Measurements from ENCODE around the gene TBCD.
"Not testable (repeated sequence)": the region's sequence is repeated elsewhere in the genome, so short reads cannot be mapped to it uniquely, and the experiment has no call there.

TBCD gene

DNA sequence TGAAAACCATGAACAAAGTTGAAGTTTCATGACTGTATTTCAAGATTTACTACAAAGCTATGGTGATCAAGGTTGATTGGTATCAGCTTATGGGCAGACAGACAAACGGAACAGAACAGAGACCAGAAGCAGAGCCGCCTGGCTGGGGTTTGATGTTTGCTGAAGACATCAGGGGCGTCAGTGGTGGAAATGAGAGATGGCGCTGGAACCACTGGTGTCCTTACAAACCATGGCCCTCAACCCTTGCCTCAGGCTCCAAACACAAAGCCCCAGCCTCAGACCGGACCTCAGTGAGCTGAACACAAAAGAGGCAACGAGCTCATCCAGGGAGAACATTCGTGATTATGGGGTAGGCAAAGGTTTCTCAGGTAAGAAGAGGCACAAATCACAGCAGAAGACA lies 214.6 kb downstream of the TBCD start:
- in situ Hi-C loops (cut with MboI; ENCODE audit: low sequenced_read_pairs, unreplicated experiment): no loop called here
- TF ChIP-seq, protein P1, sequence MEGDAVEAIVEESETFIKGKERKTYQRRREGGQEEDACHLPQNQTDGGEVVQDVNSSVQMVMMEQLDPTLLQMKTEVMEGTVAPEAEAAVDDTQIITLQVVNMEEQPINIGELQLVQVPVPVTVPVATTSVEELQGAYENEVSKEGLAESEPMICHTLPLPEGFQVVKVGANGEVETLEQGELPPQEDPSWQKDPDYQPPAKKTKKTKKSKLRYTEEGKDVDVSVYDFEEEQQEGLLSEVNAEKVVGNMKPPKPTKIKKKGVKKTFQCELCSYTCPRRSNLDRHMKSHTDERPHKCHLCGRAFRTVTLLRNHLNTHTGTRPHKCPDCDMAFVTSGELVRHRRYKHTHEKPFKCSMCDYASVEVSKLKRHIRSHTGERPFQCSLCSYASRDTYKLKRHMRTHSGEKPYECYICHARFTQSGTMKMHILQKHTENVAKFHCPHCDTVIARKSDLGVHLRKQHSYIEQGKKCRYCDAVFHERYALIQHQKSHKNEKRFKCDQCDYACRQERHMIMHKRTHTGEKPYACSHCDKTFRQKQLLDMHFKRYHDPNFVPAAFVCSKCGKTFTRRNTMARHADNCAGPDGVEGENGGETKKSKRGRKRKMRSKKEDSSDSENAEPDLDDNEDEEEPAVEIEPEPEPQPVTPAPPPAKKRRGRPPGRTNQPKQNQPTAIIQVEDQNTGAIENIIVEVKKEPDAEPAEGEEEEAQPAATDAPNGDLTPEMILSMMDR (IDR thresholded peaks at IDR 0.05; ENCODE audit: borderline replicate concordance, control extremely low read depth, extremely low read depth, insufficient read depth, missing control alignments): no peak
- DNase-seq (ENCODE audit: low spot score): no peak

DNA sequence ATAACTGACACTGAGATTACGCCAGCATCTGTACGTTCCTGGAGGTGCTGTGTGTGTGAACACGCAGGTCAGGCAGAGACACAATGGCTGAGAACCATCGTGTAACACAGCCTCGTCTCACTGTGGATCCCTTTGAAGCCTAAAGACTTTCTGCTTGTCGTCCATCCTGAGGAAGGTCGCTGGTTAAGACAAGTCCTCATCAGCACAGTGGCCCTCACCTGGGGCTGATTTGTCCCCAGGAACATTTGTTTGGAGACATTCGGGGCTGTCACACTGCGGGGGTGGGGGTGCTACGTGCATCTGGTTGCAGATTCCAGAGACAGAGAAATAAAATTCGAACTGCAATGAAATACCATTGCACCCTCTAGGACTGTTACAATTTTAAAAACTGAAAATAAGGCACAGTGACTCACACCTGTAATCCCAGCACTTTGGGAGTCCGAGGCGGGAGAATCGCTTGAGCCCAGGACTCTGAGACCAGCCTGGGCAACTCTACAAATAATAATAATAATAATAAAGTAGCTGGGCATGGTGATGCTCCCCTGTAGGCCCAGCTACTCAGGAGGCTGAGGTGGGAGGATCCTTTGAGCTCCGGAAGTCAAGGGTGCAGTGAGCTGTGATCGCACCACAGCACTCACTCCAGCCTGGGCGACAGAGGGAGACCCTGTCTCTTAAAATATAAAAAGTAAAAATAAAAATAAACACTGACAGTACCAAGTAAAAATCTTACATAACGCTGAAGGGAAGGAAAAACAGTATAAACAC lies 215.6 kb downstream of the TBCD start:
- no peak for DNase-seq (ENCODE audit: low spot score)
- in situ Hi-C loops (cut with MboI; ENCODE audit: low sequenced_read_pairs, unreplicated experiment): no loop called here
- TF ChIP-seq, protein P1 (IDR thresholded peaks at IDR 0.05; ENCODE audit: borderline replicate concordance, control extremely low read depth, extremely low read depth, insufficient read depth, missing control alignments): no peak

DNA sequence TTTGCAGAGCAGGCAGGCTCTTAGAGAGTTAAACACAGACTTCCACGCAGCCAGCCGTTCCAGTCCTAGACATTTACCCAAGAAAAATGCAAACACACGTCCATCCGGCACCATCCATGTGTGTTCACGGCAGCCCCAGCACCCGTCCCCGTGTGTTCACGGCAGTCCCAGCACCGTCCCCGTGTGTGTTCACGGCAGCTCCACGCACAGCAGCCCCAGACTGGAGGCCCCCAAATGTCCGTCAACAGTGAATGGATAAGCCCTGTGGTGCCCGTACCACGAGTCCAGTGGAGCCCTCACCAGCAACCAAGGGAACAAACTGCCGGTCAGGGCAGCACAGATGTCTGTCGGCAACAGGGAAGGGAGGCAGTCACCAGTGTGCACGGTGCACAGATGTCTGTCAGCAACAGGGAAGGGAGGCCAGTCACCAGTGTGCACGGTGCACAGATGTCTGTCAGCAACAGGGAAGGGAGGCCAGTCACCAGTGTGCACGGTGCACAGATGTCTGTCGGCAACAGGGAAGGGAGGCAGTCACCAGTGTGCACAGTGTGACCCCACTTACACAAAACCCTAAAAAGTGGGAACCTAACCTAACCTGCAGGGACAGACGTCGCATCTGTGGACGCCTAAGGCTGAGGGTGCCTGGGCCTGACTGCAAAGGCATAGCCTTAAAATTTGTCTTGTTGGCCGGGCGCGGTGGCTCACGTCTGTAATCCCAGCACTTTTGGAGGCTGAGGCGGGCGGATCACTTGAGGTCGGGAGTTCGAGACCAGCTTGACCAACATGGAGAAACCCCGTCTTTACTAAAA lies 216.4 kb downstream of the TBCD start:
- in situ Hi-C loops (cut with MboI; ENCODE audit: low sequenced_read_pairs, unreplicated experiment); DNase-seq (ENCODE audit: low spot score): not testable (repeated sequence)

DNA sequence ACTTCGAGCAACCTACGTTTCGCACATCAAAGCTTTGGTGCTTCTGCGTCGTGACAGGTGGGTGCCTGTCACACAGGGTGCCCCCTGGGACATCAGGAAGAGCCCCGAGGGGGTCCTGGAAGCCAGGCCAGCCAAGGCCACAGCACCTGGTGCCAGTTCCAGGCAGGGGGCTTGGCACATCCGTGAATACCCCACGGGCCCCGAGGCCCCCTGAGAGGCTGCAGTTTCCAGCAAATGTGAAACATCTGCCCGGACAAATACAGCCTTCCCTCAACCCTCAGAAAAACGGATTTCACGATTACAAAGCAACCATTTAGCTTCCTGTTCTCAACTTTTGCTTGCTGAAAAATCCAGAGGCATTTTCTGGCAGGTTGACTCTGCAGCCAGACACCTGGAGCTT lies 218.2 kb downstream of the TBCD start:
- in situ Hi-C loops (cut with MboI; ENCODE audit: low sequenced_read_pairs, unreplicated experiment): no loop called here
- TF ChIP-seq, protein P1 (IDR thresholded peaks at IDR 0.05; ENCODE audit: borderline replicate concordance, control extremely low read depth, extremely low read depth, insufficient read depth, missing control alignments): no peak
- no peak for DNase-seq (ENCODE audit: low spot score)

DNA sequence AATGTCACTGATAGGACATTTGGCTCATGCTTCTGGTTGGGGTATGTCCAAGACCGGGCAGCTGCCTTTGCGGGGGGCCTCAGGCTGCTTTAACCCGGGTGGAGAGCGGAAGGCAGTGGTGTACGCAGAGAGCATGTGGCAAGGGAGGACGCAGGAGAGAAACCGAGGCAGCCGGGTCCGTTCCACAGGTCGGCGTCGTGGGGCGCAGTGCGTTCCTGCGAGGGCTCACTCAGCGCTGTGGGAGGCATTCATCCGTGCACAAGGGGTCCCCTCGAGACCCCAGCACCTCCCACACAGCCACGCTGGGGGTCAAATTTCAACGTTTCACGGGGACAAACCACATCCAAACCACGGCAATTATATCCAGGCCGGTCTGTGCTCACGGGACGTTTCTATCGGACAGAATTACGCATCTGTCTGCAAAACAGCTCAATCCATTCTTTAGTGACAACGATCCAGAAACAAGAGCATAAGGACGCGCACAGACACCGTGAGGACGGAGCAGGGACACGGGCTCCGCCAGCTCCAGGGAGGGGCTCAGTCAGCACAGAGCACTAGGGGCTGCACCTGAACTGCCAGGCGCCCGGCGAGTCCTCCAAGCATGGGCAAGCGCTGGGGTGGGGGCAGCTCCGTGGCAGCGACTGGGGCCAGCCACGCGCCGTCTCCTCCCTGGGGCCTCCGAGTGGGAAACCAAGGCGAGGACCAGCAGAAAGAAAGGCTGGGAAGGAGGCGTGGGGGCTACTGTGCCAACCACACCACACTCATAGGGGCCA lies 219.1 kb downstream of the TBCD start:
- in situ Hi-C loops (cut with MboI; ENCODE audit: low sequenced_read_pairs, unreplicated experiment): no loop called here
- DNase-seq (ENCODE audit: low spot score): no peak
- TF ChIP-seq, protein P1 (IDR thresholded peaks at IDR 0.05; ENCODE audit: borderline replicate concordance, control extremely low read depth, extremely low read depth, insufficient read depth, missing control alignments): no peak

DNA sequence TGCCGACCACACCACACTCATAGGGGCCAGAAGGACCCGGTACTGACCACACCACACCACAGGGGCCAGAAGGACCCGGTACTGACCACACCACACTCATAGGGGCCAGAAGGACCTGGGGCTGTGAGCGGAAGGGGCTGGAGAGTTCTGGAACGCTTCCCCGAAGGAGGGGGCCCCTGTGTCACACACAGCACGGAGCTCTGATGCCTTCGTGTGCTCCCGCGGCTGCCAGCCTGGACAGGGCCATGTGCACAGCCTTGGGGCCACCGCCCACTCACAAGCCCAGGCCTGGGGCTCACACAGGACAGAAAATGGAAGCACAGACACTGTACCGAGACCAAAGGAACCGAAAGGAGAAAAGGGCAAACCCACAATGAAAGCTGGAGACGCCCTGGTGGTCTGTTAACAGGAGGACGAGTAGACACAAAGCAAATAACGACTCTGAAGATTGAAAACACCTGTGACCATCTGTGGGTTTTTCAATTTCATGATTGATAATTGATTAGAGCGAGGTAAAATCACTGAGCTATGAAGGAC lies 221.0 kb downstream of the TBCD start:
- TF ChIP-seq, protein P1 (IDR thresholded peaks at IDR 0.05; ENCODE audit: borderline replicate concordance, control extremely low read depth, extremely low read depth, insufficient read depth, missing control alignments): no peak

More for the DNA sequence above, 221.0 kb downstream of the TBCD start:
- in situ Hi-C loops (cut with MboI; ENCODE audit: low sequenced_read_pairs, unreplicated experiment): no loop called here
- DNase-seq (ENCODE audit: low spot score): peak; percentile 41

Data from GM13976 (cell line).